LoVo (cell line): Measurements from ENCODE around the gene DNAAF8.
"Not testable (repeated sequence)": the region's sequence is repeated elsewhere in the genome, so short reads cannot be mapped to it uniquely, and the experiment has no call there.

Source experiments
- DNase-seq: peaks from one replicate; pipeline ENCODE4 v3.0.0-alpha.2; 2016; ENCODE audit warnings: low spot score

DNAAF8 gene

GRCh38 chr16:4784444-4784987, 50.2 kb downstream of the DNAAF8 start:
- not testable (repeated sequence) for DNase-seq

DNA sequence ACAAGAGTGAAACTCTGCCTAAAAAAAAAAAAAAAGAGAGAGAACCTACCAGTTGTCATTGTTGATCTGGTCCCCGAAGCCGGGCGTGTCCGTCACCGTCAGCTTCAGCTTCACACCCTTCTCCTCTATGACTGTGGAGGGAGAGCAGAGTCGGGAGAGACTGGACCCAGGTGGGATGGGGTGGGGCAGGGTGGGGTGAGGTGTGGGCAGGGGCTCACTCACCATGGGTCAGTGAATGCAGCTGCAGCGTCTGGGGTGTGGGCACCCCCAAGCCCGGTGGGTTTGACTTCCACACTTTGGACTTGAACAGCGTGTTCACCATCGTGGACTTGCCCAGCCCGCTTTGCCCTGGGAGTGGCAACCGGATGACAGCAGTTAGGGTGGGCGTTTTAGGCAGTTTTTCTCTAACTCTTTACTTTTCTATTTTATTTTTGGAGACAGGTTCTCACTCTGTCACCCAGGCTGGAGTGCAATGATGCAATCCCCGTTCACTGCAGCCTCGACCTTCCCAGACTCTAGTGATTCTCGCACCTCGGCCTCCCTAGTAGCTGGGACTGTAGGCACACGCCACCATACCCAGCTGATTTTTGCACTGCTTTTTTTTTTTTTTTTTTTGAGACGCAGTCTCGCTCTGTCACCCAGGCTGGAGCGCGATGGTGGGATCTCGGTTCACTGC, 51.6 kb downstream of the DNAAF8 start:
- DNase-seq: no peak

DNA sequence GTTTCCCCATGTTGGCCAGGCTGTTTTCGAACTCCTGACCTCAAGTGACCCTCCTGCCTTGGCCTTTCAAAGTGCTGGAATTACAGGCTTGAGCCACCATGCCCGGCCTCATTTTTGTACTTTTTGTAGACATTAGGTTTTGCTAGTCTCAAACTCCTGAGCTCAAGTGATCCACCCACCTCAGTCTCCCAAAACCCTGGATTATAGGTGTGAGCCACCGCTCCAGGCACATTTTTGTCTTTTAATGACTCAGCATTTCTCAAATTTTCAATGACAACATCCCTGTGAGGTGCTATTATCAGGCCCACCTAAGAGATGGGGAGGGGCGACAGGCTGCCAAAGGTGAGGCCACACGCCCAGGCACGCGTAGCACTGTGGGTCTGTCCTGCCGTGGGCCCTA, 52.7 kb downstream of the DNAAF8 start:
- no peak for DNase-seq

DNA sequence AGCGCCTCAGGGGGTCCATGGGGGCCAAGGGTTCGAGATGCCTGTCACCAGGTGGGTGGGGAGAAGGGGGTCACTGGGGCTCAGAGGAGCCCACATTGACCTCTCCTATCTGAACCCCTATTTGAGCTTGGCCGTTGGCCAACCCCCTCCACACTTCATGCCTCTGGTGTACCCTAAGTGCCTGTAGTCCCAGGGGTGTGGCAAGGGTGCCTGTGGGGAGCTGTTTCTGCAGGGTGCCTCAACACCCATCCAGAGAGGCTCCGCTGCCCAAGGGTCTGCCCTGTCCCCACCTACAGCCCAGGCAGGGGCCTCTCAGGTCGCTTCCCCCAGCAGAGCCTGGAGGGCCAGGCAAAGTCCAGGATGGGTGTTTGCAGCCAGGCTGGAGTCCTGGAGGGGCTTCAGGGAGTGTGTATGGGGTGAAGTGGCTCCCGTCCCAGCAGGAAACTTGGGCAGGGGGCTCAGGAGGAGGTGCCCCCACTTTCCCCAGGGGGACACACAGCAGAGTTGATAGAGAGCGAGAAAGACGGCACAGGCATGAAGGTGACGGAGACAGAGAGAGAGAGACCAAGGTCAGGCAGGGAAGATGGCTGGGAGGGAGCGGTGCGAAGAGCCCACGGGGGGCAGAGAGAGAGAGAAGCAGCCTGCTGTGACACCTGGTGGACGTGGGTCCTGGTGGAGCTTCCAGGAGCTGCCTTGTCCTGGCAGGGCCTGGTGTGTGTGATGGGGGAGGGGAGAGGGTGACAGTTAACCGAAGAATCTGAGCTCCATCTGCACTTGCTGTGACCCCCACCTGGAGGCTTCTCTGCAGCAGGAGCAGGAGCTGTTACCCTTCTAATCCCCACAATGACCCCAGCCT, 53.5 kb downstream of the DNAAF8 start, which contains the start of gene SEPTIN12:
Gene SEPTIN12 (minus strand): TSS at position 719 of the 856 bp plus-strand sequence. CDS start 700 bp downstream, at position 19.
- DNase-seq: no peak

DNA sequence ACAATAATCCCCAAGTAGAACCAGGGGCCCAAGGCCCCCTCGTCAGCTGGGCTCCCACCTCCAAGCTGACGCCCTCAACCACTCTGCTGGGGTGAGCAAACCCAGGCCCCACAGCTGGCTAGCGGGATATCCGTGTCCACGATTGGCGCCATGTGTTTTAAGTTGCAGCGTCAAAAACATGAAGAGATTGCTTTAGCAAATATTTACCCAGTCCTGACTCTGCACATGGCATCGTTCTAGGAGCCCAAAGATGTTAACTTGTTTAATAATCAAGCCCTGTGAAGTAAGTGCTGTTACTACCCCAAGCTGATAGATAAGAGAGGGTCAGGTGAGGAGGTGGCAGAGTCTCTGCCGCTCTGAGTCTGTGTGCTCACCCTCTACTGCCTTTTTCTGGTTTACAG, 54.2 kb downstream of the DNAAF8 start:
- no peak for DNase-seq

DNA sequence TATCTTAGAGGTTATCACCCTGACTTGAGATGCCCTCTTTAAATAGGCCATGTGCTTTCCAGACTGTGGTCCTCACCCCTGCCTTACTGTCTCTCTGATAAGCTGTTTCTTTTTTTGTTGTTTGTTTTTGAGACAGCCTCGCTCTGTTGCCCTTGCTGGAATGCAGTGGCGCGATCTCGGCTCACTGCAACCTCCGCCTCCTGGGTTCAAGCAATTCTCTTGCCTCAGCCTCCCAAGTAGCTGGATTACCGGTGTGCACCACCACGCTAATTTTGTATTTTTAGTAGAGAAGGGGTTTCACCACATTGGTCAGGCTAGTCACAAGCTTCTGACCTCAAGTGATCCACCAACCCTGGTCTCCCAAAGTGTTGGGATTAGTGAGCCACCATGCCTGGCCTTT, 54.6 kb downstream of the DNAAF8 start:
- no peak for DNase-seq

GRCh38 chr16:4790261-4790660, 55.9 kb downstream of the DNAAF8 start:
- no peak for DNase-seq

DNA sequence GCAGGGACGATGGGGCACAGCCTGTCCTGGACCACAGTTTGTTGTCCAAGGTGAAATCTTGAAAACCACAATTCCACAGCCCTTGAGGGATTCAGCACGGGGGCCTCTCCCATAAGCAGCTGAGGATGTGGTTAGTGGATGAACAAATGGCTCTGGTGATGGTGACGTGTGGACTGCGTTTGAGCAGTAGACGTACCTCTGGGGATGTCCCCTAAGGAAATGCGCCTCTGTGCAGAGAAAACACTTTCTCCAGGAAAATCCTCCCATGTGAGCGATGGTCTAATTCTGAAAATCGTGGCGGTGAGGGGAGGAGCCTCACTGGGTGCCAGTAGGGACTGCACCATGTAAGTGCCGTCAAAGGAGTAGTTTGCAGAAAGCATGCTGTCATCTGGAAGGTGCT, 56.5 kb downstream of the DNAAF8 start:
- DNase-seq: no peak

DNA sequence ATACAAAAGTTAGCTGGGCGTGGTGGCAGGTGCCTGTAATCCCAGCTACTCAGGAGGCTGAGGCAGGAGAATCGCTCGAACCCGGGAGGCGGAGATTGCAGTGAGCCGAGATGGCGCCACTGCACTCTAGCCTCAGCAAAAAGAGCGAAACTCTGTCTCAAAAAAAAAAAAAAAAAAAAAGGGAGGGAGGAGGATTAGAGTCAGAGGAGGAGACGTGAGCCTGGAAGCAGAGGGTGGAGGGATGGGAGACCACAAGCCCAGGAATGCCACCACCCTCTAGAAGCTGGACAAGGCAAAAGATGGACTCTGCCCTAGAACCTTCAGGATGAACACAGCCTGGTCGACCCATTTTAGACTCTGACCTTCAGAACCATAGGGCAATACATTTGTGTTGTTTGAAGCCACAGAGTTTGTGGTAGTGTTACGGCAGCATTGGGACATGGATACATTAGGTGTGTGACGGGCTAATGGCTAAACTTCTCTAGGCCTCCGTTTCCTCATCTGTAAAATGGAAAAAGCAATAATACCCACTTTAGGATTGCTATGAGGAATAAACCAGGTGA, 58.7 kb downstream of the DNAAF8 start:
- DNase-seq: no peak

DNA sequence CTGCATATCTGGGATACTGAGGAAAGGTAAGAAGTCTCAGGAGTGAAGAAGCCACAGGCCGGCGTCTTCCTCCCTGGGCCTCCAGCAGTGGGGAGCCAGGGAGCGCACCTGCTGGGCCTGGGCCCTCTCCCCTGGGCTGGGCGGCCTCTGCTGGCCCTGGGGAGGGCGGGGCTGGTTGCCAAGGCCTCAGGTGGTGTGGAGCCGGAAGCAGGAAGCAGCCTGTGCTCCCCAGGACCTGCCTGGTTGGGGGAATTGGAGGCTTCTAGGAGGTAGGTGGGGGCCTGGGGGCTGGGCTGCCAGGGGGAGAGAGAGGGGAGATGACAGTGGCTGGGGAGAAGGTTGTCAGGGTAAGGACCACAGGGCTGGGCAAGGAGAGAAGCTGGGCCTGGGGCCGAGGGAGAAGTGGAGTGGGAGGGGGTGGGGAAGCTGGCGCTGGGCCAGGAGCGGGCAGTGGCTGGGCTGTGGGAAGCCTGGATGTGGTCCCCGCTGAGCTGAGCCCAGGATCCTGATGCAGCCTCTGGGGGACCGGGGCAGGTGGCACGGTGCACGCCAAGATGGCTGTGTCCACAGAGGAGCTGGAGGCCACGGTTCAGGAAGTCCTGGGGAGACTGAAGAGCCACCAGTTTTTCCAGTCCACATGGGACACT, 61.0 kb downstream of the DNAAF8 start, which contains the start of gene SMIM22:
Gene SMIM22 (plus strand): TSS at position 189 of the 647 bp plus-strand sequence. CDS start 366 bp downstream, at position 555.
- DNase-seq: no peak

GRCh38 chr16:4795828-4796572, 61.7 kb downstream of the DNAAF8 start:
- DNase-seq: no peak

GRCh38 chr16:4796982-4797804, 62.9 kb downstream of the DNAAF8 start:
- DNase-seq: no peak

GRCh38 chr16:4797805-4798252, 63.5 kb downstream of the DNAAF8 start:
- no peak for DNase-seq

GRCh38 chr16:4798456-4798855, 64.1 kb downstream of the DNAAF8 start:
- DNase-seq: no peak
